ENCODE measurements around the gene HUWE1. TPM values are rescaled to one million over a fixed set of nuclear protein-coding genes. Genes with fewer than 3 reads are reported as not detected.

Gene HUWE1
- polyA plus RNA-seq, 3 donors, result 132 to 138 (median 136) TPM

GRCh38 chrX:53694642-53695041 is 8.1 kb upstream of the HUWE1 start:
- no peak for DNase-seq (ENCODE audit: low read depth in 3 of 3, low spot score in 2 of 3)

DNA sequence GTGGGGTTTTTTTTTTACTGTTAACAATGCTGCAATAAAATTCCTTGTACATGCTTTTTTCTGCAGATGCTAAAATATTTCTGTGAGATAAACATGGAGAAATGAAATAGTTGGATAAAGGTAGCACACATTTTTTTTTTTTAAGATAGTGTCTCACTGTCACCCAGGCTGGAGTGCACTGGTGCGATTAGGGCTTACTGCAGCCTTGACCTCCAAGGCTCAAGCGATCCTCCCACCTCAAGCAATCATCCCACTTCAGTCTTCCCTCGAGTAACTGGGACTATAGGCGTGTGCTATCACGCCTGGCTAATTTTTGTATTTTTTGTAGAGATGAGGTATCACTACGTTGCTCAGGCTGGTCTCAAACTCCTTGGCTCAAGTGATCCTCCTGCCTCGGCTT is 1.8 kb upstream of the HUWE1 start:
- no peak for DNase-seq (ENCODE audit: low read depth in 3 of 3, low spot score in 2 of 3)

DNA sequence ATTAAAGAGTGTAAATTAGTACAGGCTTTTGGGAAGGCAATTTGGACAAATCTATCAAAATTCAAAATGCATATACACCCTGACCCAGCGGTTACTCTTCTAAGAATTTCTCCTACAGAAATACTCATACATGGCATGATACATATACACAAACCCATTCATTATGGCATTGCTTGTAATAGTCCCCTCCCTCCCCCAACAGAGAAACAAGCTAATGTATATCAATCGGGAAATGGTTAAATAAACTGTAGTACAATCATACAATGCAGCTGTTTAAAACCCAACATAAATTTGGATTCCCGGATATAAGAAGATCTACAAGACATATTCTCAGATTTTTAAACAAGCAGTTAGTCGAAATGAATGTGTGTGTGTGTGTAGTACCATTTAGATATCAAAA is 808 bp downstream of the HUWE1 start:
- no peak for DNase-seq (ENCODE audit: low read depth in 3 of 3, low spot score in 2 of 3)

DNA sequence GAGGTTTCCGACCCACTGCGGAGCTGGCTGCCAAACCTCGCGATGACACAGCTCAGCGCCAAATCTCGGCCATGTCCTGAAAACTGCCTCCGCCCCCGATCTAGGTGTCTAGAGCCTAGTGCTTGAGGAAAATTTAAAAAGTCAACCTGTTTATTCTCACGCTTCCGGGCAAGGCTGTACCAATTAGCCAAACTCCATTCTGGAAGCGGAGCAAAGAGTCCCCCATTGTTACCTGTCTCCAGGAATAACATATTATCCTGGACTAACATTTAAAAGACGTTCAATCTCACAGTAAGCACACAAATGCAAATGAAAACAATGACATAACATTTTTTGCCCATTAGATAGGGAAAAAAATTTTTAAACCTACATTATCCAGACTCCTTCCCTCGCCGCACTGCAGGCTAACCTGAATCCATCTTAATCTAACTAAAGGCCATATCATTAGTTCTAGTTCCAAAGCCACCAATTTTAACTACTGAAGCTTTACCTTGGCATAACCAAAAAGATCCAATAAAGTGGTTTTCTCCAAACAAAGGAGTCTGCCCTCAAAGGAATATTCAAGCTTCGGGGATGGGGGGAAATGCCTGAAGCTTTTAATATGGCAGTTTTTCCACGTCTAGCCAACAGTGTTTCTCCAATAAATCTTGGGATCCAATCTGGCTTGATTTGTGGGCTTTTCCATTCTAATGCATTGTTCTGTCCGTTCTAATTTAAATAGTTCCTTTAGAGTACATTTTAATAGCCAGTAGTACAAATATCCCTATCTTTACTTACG is 1.9 kb downstream of the HUWE1 start:
- no peak for DNase-seq (ENCODE audit: low read depth in 3 of 3, low spot score in 2 of 3)

DNA sequence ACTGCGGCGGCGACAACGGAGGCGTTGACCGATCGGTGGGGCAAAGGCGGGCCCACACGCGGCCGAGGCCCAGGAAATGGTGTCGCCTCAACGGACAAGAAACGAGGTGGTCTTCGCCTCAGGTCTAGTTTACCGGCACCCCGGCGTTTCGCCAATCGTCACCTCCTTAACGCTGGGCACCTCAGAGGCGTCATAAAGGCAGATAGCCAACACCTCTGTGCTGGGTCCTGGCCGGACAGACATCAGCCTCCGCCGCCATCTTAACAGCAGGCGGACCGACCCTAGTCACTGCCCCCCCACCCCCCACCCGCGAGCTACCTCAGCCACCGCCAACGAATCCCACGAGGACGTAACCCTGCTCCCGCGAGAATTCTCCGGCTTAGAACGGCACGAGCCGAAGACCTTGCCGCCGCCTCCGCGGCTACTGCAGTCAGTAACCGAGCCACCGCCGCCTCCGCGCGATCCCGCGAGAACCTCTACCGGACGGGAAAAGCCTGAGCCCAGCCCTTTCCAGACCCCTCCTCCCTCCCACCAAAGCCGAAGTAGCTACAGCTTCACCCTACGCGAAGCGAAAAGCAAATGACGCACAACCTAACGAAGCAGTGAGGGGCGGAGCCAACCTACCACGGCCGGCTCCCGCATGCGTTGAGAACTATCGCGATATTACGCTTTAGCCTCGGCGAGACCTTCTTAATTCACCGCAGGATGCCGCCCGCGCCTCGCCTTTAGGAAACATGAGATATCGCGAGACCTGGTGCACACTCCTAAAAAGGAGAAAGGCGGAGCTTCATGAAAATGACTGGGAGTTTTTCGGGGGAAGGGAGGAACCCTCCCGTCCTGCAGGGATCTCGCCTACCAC is 2.7 kb downstream of the HUWE1 start:
- peak; percentile 89 to 93 (median 90) for DNase-seq (ENCODE audit: low read depth in 3 of 3, low spot score in 2 of 3)

GRCh38 chrX:53682885-53683555 is 3.5 kb downstream of the HUWE1 start:
- no peak for DNase-seq (ENCODE audit: low read depth in 3 of 3, low spot score in 2 of 3)

- no peak for DNase-seq (ENCODE audit: low read depth in 3 of 3, low spot score in 2 of 3)
These were observed 4.9 kb downstream of the HUWE1 start for GRCh38 chrX:53681661-53682060.

GRCh38 chrX:53678667-53679066 is 7.9 kb downstream of the HUWE1 start:
- no peak for DNase-seq (ENCODE audit: low read depth in 3 of 3, low spot score in 2 of 3)

DNA sequence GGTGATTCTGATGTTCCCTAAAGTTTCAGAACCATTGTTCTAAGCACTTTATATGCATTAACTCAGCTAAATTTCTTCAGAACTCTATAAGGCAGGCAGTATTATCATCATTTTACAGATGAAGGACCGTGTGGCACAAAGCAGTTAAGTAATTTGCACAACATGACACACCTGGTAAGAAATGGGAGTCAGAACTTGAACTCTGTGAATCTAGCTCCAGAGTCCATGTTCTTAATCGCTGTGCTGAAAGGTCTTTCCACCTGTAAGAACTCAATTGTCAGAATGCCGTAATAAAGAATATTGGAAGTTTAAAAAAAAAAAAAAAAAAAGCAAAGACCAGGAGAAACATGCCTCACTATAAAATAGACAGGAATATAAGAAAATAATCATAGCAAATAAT is 9.2 kb downstream of the HUWE1 start:
- no peak for DNase-seq (ENCODE audit: low read depth in 3 of 3, low spot score in 2 of 3)

DNA sequence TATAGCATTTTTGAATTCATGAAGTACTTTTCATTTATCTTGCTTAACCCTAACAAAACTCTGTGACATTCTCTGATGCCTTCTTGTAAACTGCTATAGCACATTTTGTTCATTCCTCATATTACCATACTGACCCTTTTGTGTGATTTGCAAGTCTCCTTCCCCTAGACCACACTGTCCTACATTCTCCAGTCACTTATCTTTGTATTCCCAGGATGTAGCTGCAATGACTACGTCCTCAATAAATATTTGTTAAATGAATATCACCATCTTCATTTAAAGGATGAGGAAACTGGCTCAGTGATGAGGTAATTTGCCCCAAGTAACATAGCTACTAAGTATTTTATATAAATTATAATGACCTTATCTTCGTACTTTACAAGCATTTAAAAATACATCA is 11.9 kb downstream of the HUWE1 start:
- no peak for DNase-seq (ENCODE audit: low read depth in 3 of 3, low spot score in 2 of 3)

DNA sequence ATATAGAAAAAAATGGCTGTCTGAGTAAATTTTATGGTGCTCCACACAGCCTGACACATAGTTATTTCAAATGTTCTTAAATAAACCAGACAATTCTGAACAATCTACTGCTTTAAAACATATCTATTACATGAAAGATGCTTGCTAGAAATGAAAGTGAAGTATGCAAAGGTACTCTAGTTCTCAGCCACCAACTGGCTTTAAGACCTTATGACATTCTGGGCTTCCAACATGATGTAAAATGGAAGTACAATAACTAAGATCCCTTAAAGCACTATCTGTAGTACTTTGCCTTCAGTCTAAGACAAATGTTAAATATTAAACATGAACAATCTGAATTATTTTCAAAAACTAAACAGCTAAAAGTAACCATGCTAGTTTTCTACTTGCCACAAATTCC is 17.3 kb downstream of the HUWE1 start:
- no peak for DNase-seq (ENCODE audit: low read depth in 3 of 3, low spot score in 2 of 3)

DNA sequence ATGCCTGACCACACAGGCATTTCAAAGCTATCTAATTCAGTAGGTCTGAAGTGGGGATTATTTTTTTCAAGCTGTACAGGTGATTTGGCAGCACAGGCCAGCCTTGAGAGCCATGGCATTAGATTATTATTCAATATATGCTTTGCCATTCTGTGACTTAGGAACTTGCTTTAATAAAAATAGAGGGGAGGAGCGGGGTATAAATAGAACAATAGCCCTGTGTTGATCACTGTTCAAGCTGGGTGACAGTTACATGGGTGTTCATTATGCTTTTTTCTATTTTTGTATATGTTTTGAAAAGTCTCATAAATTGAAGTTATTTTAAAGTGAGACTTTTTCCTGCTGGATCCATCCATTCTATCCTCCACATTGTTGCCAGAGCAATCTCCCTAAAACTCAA is 20.3 kb downstream of the HUWE1 start:
- DNase-seq (ENCODE audit: low read depth in 3 of 3, low spot score in 2 of 3), result no peak

DNA sequence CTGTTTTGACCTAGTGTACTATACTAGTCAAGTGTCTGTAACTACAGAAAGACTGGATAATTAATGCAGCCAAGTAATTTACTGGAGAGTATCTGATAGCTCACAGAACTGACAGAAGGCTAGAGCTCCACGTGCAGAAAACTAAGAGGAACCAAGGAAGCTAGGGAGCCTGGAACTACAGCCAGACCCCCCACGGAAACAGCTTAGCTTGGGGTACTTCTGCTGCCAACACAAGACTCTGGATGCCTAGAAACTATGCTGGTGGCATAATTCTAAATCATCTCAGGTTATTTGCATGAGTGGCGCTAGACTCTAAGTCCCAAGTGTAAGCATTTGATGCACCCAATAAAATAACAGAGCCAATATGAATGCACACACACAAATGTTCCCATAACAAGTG is 26.5 kb downstream of the HUWE1 start:
- DNase-seq (ENCODE audit: low read depth in 3 of 3, low spot score in 2 of 3), result no peak

DNA sequence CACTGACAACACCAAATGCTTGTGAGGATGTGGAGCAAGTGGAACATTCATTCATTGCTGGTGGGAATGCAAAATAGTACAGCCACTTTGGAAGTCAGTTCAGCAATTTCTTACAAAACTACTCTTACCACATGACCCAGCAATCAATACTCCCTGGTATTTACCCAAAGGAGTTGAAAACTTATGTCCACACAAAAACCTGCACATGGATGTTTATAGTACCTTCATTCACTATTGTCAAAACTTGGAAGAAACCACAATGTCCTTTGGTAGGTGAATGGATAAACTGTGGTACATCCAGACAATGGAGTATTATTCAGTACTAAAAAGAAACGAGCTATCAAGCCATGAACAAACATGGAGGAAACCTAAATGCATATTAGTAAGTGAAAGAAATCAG is 27.5 kb downstream of the HUWE1 start:
- DNase-seq (ENCODE audit: low read depth in 3 of 3, low spot score in 2 of 3), result no peak

DNA sequence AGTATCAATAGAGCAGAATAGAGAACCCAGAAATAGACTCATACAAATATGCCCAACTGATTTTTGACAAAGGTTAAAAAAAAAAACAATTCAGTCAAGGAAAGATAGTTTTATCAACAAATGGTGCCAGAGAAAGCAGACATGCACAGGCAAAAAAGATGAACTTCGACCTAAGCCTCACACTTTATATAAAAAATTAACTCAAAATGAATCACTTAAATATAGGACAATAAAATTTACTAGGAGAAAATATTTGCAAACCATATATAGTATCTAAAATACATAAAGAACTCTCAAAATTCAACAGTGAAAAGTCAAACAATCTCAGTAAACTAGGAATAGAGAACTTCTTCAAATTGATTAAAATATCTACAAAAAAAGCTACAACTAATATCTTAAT is 29.7 kb downstream of the HUWE1 start:
- no peak for DNase-seq (ENCODE audit: low read depth in 3 of 3, low spot score in 2 of 3)

DNA sequence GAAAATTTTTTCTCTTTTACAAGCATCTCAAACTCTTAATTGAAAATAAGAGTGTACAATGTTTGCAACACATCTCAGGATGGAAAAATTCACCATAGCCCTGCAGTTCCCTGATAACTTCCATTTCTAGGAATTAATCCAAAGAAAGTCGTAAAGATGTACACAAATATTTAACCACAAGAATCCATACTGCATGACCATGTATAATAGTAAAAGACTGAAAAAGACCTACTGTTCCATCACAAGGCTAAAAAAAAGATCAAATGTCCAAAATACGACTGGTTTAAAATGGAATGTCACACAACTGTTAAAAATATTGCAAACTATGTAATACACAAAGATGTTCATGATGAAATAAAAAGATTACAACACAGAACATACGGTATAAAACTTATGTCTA is 32.1 kb downstream of the HUWE1 start:
- no peak for DNase-seq (ENCODE audit: low read depth in 3 of 3, low spot score in 2 of 3)

DNA sequence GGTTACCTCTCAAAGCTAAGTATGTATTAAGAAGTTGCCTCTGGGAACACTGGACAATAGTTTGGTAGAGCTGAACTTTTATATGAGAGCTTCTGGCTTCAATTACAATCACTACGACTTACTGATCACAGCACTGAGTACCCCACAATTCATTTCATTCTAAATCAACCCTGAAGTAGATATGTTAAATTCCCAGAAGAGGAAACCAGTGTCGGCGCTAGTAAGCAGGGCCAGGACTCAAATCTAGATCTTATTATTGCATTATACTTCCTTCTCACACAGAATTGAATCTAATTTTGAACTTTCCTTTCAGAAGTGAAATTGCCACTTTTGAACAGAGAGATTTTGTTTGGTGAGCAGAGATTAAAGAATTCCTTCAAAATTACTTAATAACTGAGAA is 41.8 kb downstream of the HUWE1 start:
- DNase-seq (ENCODE audit: low read depth in 3 of 3, low spot score in 2 of 3), result no peak

DNA sequence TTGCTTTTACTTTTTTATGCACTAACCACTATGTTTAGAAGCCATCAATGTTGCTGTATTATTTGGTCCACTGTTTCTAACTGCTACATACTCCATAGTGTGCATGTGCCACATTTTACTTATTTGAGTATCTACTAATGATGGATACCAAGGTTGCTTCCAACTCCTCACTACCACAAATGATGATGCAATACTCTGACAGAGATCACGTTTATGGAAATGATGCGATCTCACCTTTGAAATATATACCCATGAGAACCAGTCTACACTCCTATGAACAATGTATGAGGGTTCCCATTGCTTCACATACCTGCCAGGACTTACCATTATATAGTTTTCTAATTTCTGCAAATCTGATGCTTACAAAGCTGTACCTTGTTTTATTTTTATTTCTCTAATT is 44.2 kb downstream of the HUWE1 start:
- no peak for DNase-seq (ENCODE audit: low read depth in 3 of 3, low spot score in 2 of 3)

DNA sequence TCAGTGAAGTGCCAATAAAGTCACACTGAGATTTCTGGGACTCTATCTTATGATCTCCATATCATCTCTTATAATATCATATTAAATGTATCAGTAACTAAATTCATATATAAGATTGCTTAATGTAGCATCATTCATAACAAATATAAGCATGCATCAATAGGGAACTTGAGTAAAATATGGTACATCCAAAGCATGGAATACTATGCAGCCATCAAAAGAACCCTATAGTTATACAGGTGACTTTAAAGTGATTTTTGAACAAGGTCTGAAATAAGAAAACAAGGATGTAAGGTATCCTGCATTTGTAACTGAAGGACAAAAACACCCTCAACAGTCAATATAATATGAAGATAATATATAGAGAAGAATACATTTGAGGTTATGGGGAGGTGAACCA is 47.3 kb downstream of the HUWE1 start:
- DNase-seq (ENCODE audit: low read depth in 3 of 3, low spot score in 2 of 3), result no peak

GRCh38 chrX:53637479-53637878 is 49.0 kb downstream of the HUWE1 start:
- no peak for DNase-seq (ENCODE audit: low read depth in 3 of 3, low spot score in 2 of 3)

DNA sequence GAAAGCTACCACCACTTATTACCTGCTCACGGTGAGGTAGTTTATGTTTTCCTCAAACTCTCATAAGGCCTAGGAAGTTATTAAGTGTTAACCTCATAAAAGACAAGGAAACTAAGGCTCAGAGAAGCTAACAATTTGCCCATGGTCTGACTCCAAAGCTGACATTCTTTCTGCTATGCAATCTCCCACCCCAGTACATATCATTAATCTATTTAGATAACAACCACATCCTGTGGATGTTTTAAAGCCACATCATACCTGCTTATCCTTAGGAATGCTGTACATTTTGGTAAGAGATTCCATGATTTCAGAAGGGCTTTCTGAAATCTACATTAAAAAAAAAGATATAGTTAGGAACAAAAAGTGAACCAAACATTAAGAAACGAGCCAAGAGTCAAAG is 55.4 kb downstream of the HUWE1 start:
- DNase-seq (ENCODE audit: low read depth in 3 of 3, low spot score in 2 of 3), result no peak

GRCh38 chrX:53630261-53630660 is 56.3 kb downstream of the HUWE1 start:
- no peak for DNase-seq (ENCODE audit: low read depth in 3 of 3, low spot score in 2 of 3)
